ENCODE measurements around the gene DUOX1. TPM values are rescaled to one million over a fixed set of nuclear protein-coding genes. Genes with fewer than 3 reads are reported as not detected.

DUOX1 gene
- total RNA-seq, 1 experiment from 2014 or later = 19.6 TPM

- Histone ChIP-seq H3K79me2 (ENCODE audit: insufficient read depth, low read length) (no peaks in the 10 kb centered on the region), H3K4me1 (ENCODE audit: control insufficient read depth in 1 of 2, insufficient read depth in 2 of 2, low read length in 2 of 2) (peaks cover 0 to under 1% of the 10 kb centered on the region in 2 experiments; a peak in 1 of 4 replicates), H3K9me3 (ENCODE audit: control insufficient read depth in 1 of 2, insufficient read depth in 1 of 2, low read depth in 1 of 2, low read length in 2 of 2) (no peaks in the 10 kb centered on the region), H3K9ac (ENCODE audit: low read length) (no peak overlapping the region), H4K20me1 (ENCODE audit: insufficient read depth) (no peaks in the 10 kb centered on the region), H3K27ac (ENCODE audit: low read depth, low read length) (no peak overlapping the region), H2AFZ (ENCODE audit: low read depth, low read length, poor library complexity, severe bottlenecking) (no peak overlapping the region), H3K4me3 (replicated peaks in 1 of 2; ENCODE audit: low read depth in 1 of 2, low read length in 2 of 2) (no peak overlapping the region), H3K36me3 (ENCODE audit: control insufficient read depth in 1 of 2, insufficient read depth in 2 of 2, low read length in 2 of 2) (peaks cover 2 to 5% of the 10 kb centered on the region in 2 experiments; a peak in 1 of 4 replicates), H3K9me2 (ENCODE audit: insufficient read depth) (no peaks in the 10 kb centered on the region), H3K4me2 (ENCODE audit: low read length) (no peak overlapping the region), H3K27me3 (ENCODE audit: insufficient read depth, low read length) (no peaks in the 10 kb centered on the region)
- ChIA-PET RAD21 (ENCODE audit: low non-redundant PET in 1 of 2, low total read pairs in 2 of 2, uncharacterized antibody in 2 of 2, unreplicated experiment in 2 of 2) (no interaction called here), CTCF (no interaction called here), POLR2A (no interaction called here)
- TF ChIP-seq JUND (IDR thresholded peaks at IDR 0.05) = no peak
- no peak for TF ChIP-seq POLR2A (IDR thresholded peaks at IDR 0.05; ENCODE audit: borderline replicate concordance, extremely low read depth, insufficient read depth, insufficient read length)
- TF ChIP-seq EZH2 (IDR thresholded peaks at IDR 0.05) = no peak
- no peak for TF ChIP-seq ZNF274 (IDR thresholded peaks at IDR 0.05; ENCODE audit: low read depth, low read length)
- no peak for TF ChIP-seq REST (IDR thresholded peaks at IDR 0.05; ENCODE audit: low read depth)
- DNase-seq (ENCODE audit: low read depth, low spot score) = no peak
- ATAC-seq = no peak
- no TSS peak for BruUV-seq (replicated peaks)
- intact Hi-C loops (cut with micrococcal nuclease) = no loop called here
Measured at GRCh38 chr15:45143056-45143455, 13.3 kb downstream of the DUOX1 start.

- no peak overlapping the region for H3K4me3 ChIP-seq (replicated peaks in 1 of 2; ENCODE audit: low read depth in 1 of 2, low read length in 2 of 2)
- DNase-seq (ENCODE audit: low read depth, low spot score) (no peak), ATAC-seq (no peak)
- ChIA-PET POLR2A (no interaction called here), CTCF (no interaction called here), RAD21 (ENCODE audit: low non-redundant PET in 1 of 2, low total read pairs in 2 of 2, uncharacterized antibody in 2 of 2, unreplicated experiment in 2 of 2) (no interaction called here)
- intact Hi-C loops (cut with micrococcal nuclease) = no loop called here
- no peaks in the 10 kb centered on the region for H3K9me3 ChIP-seq (ENCODE audit: control insufficient read depth in 1 of 2, insufficient read depth in 1 of 2, low read depth in 1 of 2, low read length in 2 of 2)
- H3K27ac ChIP-seq (ENCODE audit: low read depth, low read length) = no peak overlapping the region
- no peak overlapping the region for H2AFZ ChIP-seq (ENCODE audit: low read depth, low read length, poor library complexity, severe bottlenecking)
- H3K79me2 ChIP-seq (ENCODE audit: insufficient read depth, low read length) = no peaks in the 10 kb centered on the region
- no peaks in the 10 kb centered on the region for H4K20me1 ChIP-seq (ENCODE audit: insufficient read depth)
- no peak overlapping the region for H3K4me2 ChIP-seq (ENCODE audit: low read length)
- peaks cover 2 to 3% of the 10 kb centered on the region in 2 experiments; a peak in 1 of 4 replicates for H3K36me3 ChIP-seq (ENCODE audit: control insufficient read depth in 1 of 2, insufficient read depth in 2 of 2, low read length in 2 of 2)
- H3K4me1 ChIP-seq (ENCODE audit: control insufficient read depth in 1 of 2, insufficient read depth in 2 of 2, low read length in 2 of 2) = peaks cover 0 to 4% of the 10 kb centered on the region in 2 experiments; a peak in 1 of 4 replicates
- no peaks in the 10 kb centered on the region for H3K27me3 ChIP-seq (ENCODE audit: insufficient read depth, low read length)
- no peak overlapping the region for H3K9ac ChIP-seq (ENCODE audit: low read length)
- H3K9me2 ChIP-seq (ENCODE audit: insufficient read depth) = no peaks in the 10 kb centered on the region
- BruUV-seq (replicated peaks) = no TSS peak
- no peak for TF ChIP-seq JUND (IDR thresholded peaks at IDR 0.05)
- no peak for TF ChIP-seq ATF3 (IDR thresholded peaks at IDR 0.05)
- TF ChIP-seq CEBPB (IDR thresholded peaks at IDR 0.05; ENCODE audit: low read depth) = no peak
- TF ChIP-seq RAD21 (IDR thresholded peaks at IDR 0.05; ENCODE audit: low read depth) = no peak
- TF ChIP-seq MAX (IDR thresholded peaks at IDR 0.05) = no peak
- no peak for TF ChIP-seq EZH2 (IDR thresholded peaks at IDR 0.05)
- no peak for TF ChIP-seq ZBTB33 (IDR thresholded peaks at IDR 0.05; ENCODE audit: extremely low read depth, insufficient replicate concordance, low read length)
- no peak for TF ChIP-seq ZFX (IDR thresholded peaks at IDR 0.05)
- no peak for TF ChIP-seq FOSL1 (IDR thresholded peaks at IDR 0.05; ENCODE audit: low read depth)
- TF ChIP-seq ZNF274 (IDR thresholded peaks at IDR 0.05; ENCODE audit: low read depth, low read length) = no peak
- TF ChIP-seq POLR2A (IDR thresholded peaks at IDR 0.05; ENCODE audit: borderline replicate concordance, extremely low read depth, insufficient read depth, insufficient read length) = no peak
- TF ChIP-seq SRF (IDR thresholded peaks at IDR 0.05; ENCODE audit: low read depth) = no peak
- TF ChIP-seq POLR2AphosphoS5 (IDR thresholded peaks at IDR 0.05; ENCODE audit: low read depth, low read length) = no peak
- no peak for TF ChIP-seq CBX3 (IDR thresholded peaks at IDR 0.05; ENCODE audit: low read depth)
- no peak for TF ChIP-seq SP1 (IDR thresholded peaks at IDR 0.05; ENCODE audit: low read depth)
- no peak for TF ChIP-seq EGR1 (IDR thresholded peaks at IDR 0.05; ENCODE audit: low read depth)
Measured at GRCh38 chr15:45143946-45144345, 14.2 kb downstream of the DUOX1 start.

Measured in HCT116 (cell line).